LNCaP clone FGC (cell line): Measurements from ENCODE around the gene CPVL.

Experiments used
- DNase-seq: peaks from one replicate; pipeline ENCODE4 v3.0.0-alpha.2; 2011; ENCODE audit warnings: low read depth
- H3K4me3 ChIP-seq: 2 replicates; pipeline ENCODE4 v1.5.1; 2011; ENCODE audit warnings: mild to moderate bottlenecking, low read depth, low read length, control low read depth
- TF ChIP-seq, protein P1 (sequence below): IDR thresholded peaks from 2 replicates; pipeline ENCODE4 v1.5.1; 2012; ENCODE audit warnings: mild to moderate bottlenecking; ENCODE audit not compliant: control insufficient read depth, insufficient read depth; ENCODE audit errors: extremely low read depth

CPVL gene

DNA sequence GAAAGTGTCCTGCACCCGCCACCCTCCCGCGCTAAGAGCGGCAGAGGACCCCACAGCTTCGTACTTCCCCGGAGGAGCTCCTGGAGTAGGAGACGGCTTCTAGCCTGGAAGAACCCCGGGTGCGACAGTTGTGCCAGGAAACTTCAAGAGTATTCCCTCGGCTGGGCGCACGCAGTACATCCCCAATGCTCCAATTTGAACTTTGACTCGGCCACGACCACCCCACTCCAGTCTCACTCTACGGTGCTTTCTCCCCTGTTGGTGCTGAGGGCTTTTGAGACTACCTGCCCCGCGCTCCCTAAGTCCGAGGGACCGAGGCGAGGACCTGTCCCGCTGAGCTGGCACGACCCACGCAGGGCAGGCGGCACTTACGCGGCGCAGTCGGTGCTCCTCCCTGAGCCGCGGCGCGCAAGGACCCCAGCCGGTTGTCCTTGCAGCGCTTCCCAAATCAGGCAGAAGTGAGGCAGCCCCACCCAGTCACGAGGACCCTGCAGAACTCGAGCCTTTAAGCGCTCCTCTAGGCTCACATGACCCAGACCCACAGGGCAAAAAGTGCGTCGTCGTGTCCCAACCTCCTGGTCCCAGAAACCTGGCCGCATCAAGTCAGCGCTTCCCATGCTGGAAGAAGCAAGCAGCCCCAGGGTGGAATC lies at the start of gene CPVL:
CPVL (minus strand) TSS at position 481 of the 650 bp plus-strand sequence. CDS start 25,476 bp downstream, outside the sequence.
- H3K4me3 ChIP-seq: 0 out of 2 replicates have a peak within 1 kb of the TSS, but pooled peaks have one; percentile 11
- no peak for DNase-seq
- TF ChIP-seq, protein P1, sequence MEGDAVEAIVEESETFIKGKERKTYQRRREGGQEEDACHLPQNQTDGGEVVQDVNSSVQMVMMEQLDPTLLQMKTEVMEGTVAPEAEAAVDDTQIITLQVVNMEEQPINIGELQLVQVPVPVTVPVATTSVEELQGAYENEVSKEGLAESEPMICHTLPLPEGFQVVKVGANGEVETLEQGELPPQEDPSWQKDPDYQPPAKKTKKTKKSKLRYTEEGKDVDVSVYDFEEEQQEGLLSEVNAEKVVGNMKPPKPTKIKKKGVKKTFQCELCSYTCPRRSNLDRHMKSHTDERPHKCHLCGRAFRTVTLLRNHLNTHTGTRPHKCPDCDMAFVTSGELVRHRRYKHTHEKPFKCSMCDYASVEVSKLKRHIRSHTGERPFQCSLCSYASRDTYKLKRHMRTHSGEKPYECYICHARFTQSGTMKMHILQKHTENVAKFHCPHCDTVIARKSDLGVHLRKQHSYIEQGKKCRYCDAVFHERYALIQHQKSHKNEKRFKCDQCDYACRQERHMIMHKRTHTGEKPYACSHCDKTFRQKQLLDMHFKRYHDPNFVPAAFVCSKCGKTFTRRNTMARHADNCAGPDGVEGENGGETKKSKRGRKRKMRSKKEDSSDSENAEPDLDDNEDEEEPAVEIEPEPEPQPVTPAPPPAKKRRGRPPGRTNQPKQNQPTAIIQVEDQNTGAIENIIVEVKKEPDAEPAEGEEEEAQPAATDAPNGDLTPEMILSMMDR: no peak

DNA sequence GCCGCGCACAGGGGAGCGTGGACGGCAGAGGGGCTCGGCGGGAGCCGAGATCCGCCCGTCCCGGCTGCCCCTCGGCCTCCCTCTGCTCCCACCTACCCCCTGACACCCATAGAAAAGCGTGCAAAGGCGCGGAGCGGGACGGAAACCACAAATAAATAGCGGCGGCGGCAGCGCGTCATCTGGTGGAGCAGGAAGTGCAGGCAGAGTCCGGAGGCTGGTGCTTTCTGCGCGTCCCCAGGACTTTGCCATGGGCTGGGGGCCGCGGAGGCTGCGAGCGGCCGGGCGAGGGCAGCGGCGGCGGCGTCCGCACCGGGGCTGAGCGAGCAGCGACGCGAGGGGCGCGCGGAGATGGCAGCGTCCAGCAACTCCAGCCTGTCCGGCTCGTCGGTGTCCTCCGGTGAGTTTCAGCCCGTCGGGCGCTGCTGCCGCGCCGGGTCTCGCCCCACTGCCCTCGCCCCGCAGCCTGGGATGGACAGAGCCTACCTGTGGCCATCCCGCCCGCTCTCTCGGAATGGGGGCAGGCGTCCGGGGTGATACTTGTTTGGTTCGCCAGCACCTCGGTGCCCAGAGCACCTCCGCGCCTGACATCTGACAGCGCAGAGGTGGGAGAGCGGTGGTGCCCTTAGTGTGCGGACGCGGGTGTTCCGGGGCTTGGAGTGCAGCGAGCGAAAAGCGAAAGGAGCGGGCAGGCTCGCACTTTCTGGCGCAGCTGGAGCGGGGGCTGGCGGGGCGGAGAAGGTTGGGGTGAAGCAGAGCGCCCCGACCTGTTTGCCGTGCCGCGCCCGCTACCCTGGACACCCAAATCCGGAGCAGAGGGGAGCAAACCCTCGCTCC lies 48.5 kb upstream of the CPVL start, which contains the start of gene CHN2:
CHN2 (plus strand) TSS at position 182 of the 834 bp plus-strand sequence.
- peak within 1 kb of the TSS; percentile 57 for H3K4me3 ChIP-seq
- TF ChIP-seq, protein P1: peak; percentile 38; the same call in 1 of the 2 replicates
- no peak for DNase-seq

DNA sequence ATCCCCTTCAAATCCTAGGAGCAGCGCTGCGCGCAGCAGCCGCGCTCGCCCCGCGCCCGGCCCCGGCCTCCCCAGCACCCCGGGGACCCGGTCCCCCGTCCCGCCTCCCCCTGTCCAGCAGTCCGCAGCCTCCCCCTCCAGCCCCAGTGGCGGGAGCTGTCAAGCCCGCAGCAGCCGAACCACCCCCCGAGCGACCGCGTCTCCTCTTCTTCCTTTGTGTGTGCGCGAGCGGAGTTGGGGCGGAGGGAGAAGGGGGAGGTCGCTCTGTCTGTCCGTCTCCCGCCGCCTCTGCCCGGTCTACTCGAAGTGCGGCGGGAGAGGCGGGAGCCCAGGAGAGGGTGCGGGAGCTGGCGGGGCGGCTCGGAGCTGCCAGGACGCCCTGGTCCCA lies 47.9 kb upstream of the CPVL start:
- no peak for DNase-seq
- peak overlapping the region; percentile 57 for H3K4me3 ChIP-seq
- TF ChIP-seq, protein P1: no peak

DNA sequence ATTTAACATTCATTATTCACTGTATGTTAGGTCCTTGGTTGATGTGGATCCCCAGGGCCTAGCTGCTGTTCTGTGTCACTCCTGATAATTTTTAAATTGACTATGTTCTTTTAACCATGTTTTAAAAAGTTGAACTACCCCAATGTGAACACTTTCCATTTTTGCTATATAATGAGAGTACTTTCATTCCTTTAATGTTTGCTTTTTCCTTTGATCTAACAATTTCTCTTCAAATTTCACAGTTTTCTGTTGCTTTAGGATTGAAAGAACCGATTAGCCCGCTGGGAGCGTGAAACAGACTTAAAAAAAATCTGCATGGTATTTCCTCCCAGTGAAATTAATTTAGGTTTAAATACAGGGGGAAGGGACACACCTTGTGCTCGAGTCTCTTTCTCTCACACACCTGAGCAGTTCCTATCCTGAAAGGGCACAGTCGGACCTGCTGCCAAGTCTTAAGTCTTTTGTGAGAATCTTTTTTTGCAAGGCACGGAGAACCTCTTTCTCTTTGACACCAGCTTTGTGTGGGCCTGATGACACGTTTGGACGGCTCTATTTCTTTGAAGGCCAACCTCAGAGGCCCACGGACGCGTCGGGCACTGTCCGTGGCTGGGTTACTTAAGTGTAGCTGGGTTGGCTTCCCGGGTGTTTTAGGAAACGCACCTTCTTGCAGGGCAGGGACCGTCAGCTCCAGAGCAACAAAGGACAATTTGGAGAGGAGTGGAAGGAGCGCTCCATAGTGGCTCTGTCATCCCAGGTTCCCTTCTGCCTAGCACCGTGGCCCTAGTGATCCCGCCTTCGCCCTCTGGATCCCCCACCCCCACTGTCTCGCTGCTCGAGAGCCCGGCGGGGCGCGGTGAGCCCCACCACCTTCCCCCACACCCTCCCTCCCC lies 47.2 kb upstream of the CPVL start:
- TF ChIP-seq, protein P1: no peak
- H3K4me3 ChIP-seq: no peak overlapping the region
- no peak for DNase-seq

DNA sequence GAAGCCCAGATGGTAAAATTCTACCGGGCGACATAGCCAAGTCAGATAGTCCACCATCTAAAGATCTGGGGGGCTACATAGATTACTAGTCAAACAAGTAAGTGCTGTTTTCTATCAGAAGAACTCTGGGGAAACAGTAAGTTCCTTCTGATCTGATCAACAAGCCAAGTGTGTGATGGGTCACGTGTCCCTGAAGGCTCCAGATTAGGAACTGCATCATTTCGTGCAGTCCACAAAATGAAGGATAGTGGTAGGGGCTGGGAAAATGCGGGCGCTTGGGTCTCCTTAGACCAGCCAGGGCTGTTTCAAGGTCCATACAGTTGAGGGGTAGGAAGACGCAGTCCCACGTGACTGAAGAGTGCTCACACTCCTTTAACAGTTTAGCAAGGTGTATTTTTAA lies 46.5 kb upstream of the CPVL start:
- TF ChIP-seq, protein P1: no peak
- no peak for DNase-seq

DNA sequence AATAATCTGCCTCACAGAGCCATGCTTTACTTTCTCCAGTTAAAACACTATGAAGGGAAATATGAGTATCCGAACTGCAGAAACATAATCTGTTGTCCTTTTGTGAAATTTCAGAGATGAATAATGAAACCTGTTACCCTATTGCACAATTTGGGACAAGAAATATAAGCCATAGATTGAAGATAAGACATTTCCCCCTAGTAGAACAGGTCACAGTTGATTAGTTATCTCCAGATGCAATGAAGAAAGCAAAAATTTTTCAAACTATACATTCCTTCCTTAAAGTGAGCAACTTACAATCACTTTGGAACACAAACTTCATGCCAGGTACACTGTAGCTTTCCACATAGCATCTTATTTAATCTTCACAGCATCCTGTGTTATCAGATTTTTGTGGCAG lies 46.0 kb upstream of the CPVL start:
- DNase-seq: no peak
- TF ChIP-seq, protein P1: no peak
- no peak overlapping the region for H3K4me3 ChIP-seq

More for the DNA sequence above, 46.5 kb upstream of the CPVL start:
- H3K4me3 ChIP-seq: no peak overlapping the region
